HG02610 (cell line): Measurements from ENCODE around the gene BRAT1.

Experiments used
- ATAC-seq: cut with Tn5 transposase; IDR thresholded peaks from one replicate; pipeline ENCODE4 v1.9.1; 2021; ENCODE audit warnings: mild to moderate bottlenecking, moderate library complexity; ENCODE audit not compliant: unreplicated experiment

Gene BRAT1

DNA sequence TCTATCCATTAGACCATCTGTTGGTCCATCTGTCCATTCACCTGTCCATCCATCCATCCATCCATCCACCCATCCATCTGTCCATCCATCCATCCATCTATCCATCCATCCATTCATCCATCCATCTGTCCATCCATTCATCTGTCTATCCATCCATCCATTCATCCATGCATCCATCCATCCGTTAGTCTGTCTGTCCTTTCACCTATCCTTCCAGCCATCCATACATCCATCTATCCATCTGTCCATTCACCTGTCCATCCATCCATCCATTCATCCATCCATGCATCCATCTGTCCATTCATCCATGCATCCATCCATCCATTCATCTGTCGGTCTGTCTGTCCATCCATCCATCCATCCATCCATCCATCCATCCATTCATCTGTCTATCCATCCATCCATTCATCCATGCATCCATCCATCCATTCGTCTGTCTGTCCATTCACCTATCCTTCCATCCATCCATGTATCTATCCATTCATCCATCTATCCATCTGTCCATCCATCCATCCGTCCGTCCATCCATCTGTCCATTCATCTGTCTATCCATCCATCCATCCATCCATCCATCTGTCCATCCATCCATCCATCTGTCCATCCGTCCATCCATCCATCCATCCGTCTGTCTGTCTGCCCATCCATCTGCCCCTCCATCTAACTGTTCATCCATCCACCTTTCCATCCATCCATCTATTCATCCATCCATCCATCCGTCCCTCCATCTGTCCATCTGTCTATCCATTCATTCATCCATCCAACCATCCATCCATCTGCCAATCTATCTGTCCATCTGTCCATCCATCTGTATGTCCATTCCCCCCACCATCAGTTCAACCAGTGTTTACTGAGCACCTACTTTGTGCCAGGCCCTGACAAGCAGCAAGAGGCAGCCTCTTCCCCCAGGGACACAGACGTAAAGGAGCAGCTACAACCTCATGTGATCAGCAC lies 40.6 kb downstream of the BRAT1 start:
- ATAC-seq: no peak

GRCh38 chr7:2513702-2514101 lies 41.6 kb downstream of the BRAT1 start:
- ATAC-seq: no peak

GRCh38 chr7:2512713-2513112 lies 42.6 kb downstream of the BRAT1 start:
- ATAC-seq: no peak

DNA sequence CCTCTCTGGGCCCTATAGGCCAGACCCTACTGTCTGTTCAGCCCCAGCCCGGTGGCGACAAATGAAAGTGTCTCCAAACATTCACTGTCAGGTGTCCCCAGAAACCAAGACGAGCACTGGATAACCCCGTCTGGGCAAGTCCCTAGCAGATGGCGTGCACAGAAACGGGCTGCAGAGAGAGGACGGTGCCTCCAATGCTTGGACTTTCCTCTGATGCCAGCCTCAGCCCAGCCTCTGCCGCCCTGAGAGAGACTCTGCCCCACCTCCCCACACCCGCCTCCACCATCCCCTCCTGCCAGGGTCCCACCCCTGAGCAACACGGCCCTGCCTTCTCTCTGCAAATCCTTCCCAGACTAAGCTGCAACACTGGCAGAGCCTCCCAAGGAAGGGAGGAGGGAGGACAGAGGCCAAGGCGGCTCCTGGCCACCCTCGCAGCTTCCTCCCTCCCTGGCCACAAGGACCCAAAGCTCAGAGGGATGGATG lies 43.1 kb downstream of the BRAT1 start:
- peak; percentile 33 for ATAC-seq

DNA sequence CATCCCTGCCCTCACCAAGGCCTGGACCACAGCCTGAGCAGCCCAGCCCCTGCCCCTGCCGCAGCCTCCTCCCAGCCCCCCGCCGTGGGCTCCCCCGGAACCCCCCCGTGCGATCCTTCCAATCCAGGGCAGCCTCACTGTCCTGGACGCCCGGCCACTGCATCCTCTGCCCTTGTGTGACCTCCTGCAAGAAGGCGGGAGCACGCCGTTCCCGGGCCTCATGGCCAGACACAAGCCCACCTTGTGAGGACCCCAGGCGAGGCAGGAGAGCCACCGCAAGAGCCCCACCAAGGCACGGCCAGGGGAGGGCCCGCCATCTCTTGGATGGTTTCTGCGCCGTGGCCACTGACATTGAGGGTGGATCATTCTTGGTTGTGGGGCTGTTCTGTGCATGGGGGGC lies 43.6 kb downstream of the BRAT1 start:
- no peak for ATAC-seq

- no peak for ATAC-seq
These were observed 44.2 kb downstream of the BRAT1 start for GRCh38 chr7:2510909-2511768.

GRCh38 chr7:2510130-2510776 lies 45.1 kb downstream of the BRAT1 start:
- ATAC-seq: no peak

DNA sequence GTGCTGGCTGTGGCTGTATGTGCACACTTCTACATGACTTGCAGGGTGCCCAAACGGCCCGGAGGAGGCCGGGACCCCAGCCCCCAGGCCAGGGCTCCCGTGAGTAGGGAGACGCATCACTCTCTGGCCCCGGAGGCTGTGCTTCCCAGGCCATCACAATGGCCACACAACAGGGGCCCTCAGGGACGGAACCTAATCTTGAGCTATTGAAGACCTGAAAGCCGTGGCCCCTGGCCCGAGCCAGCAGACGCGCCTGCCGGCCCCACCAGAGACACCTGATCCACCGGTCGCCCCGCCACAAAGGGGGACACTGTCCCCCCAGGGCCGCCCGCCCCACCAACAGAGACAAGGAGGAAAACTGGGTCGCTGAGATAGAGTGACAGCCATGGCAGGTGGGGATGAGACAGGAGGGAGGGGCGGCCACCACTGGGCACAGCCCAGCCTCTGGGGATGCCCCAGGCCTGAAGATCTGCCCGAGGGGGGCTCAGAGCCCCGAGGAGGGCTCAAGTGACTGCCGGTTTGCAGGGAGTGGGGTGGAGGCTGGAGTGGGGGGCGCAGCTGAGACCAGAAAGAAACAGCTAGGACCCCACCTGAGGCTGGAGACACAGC lies 45.9 kb downstream of the BRAT1 start:
- no peak for ATAC-seq

DNA sequence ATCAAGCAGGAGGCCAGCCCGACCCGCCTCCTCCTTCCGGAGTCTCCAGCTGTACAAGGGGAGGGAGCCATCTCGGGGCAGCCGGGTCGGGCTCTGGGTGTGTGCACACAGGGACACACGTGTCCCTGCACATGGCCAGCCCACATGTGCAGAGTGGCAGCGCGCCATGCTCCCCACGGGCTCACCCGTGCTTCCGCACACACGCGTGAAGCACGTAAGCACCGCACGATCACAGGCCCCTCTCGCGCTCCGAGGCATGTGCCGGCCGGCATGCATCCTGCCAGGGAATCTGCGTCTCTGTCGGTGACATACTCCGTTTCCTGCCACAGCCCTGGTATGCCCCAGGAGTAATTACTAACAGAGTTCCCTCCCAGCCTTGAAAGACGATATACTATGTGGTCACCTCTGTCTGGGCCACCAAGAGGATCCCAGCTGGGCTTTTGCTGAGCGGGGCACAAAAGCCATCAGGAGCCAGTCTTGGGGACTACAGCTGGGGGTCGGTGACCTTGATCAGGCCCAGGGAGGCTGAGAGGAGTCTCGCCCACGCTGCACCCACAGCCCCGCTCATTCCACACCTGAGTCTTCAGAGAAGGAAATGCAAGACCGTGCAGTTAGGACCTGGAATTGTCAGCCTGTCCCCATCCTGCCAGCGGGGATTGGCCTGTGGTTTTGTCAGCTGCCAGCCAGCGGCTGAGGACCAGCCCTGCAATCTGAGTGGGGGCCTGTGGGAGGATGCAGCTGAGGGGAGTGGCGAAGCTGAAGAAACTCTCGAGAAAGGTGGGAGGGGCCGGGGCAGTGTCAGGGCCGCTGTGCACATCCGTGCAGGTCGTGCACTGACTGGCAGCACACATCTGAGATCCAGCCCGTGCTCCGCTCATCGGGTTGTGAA lies 46.8 kb downstream of the BRAT1 start:
- ATAC-seq: no peak

DNA sequence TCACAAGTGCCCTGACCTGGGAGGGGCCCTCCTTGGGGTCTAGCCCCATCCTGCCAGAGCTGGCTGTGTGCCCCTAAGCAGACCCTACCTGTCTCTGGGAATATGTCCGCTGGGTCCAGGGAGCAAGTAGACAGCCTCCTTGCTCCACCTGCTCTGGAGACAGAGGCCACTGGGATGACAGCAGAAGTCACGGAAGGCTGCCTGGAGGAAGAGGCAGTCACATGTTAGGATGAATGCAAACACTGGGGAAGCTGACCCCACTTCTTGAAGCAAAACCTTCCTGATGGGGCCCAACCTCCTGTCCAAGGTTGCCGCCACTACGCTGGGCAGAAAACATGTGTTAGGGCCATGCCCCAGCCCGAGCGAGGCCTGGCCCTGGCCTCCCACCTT lies 47.4 kb downstream of the BRAT1 start:
- no peak for ATAC-seq

DNA sequence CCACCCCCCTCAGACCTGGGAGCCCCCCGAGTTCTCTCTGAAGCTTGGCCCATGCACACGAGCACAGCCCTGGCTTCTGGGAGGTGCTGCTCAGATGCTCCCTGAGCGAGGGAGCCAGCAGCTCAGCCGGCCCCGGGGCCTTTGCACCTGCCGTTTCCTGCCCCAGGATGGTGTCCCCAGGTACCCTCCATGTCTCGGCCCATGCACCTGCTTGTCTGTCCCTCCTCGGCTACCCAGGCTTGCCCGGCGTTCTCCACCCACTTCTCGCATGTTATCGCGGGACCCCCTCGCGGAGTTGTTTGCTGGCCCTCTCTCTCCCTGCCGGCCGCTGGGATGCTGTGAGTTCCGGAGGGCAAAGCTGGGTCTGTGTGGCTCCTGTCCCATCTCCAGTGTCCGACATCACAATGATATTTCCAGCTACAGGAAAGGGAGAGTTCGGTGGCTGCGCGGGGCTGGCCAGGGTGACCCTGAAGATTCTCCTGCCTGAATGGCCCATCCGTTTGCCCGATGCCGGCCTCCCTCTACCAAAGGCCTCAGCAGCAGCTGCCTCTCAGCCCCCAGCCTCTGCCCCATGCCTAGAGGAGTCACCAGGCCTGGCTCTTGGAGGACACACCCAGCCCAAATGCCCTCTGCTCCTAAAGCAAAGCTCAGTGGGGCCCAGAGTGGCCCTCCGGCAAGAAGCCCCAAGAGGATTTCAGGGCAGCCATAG lies 48.0 kb downstream of the BRAT1 start:
- no peak for ATAC-seq

GRCh38 chr7:2505401-2505800 lies 49.9 kb downstream of the BRAT1 start:
- ATAC-seq: no peak

DNA sequence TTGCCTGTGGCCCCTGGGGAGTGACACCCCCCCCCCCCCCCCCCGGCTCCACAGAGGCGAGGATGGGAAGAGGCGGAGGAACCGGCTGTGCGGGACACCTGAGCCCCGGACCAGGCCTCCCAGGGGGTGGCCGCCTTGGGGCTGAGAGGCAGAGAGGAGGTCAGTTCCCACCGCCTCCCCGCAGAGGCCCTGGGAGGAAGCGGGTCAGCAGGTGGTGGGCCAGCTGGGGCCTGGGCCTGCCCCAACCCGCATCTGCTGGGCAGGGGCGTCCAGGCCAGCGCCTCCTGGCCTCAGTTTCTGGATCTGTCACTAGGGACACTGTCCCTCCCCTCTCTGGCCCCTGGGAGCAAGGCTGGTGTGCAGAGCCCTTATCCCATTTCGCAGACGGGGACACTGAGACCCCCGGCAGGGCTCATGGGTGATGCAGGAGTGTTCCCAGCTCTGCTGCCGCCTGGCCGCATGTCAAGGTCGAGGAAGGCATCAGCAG lies 50.4 kb downstream of the BRAT1 start:
- ATAC-seq: no peak

- no peak for ATAC-seq
These were observed 51.0 kb downstream of the BRAT1 start for GRCh38 chr7:2504128-2504888.

DNA sequence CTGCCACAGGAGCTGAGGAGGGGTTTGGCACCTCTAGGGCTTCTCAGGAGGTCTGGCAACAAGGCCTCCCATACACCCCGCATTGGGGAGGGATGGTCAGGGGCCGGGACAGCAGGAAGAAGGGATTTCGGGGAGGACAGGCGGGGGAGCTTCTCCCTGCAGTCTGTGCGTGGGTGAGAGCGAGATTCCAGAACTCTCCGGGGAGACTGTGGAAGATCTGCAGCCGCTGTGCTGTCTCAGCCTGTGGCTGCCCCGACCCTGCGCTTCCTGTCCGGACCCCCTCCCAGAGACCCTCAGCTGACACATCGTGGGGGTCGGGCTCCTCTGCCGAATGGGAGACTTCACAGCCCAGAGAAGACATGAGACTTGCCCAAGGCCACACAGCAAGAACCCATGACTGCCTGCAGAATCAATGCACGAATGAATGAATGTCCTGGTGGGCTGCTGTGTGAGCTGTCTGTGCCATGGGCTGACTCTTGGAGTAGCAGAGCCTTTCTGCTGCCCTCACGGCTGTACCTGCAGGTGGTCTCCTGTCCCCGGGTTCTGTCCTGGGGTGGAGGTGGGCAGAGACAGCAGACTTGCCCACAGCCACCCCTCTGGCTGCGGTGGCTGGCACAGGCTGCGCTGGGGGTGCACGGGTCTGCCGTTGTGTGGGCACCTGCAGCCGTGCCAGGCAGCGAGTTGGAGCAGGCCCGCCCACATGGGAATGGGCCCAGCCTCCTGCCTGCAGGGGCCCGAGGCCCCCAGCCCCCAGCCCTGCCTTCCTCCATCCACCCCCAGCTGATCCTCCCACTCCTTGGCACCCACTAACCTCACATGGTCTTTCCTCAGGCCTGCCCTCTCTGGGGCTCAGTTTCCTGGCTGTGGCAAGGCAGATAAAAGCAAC lies 52.0 kb downstream of the BRAT1 start:
- no peak for ATAC-seq

DNA sequence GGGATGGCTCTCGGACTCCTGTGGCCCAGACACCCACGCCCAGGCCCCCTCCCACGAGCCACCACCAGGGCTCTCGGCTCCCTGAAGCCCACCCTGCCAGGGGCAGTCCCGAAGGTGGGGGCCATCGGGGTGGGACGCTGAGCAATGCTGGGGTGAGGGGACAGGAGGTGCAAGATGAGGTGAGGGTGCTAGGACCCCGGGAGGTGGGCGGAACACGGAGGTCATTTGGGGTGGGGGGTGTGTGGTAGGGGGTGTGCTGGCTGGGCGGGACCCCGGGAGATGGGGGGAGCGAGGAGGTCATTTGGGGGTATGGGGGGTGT lies 52.7 kb downstream of the BRAT1 start:
- no peak for ATAC-seq

- ATAC-seq: no peak
These were observed 53.2 kb downstream of the BRAT1 start for GRCh38 chr7:2501947-2502646.
